ENCODE measurements around the gene CD109.

CD109 gene

GRCh38 chr6:73769976-73770375 is 74.0 kb downstream of the CD109 start:
- no peak overlapping the region for H3K27ac ChIP-seq
- TF ChIP-seq, protein P1, sequence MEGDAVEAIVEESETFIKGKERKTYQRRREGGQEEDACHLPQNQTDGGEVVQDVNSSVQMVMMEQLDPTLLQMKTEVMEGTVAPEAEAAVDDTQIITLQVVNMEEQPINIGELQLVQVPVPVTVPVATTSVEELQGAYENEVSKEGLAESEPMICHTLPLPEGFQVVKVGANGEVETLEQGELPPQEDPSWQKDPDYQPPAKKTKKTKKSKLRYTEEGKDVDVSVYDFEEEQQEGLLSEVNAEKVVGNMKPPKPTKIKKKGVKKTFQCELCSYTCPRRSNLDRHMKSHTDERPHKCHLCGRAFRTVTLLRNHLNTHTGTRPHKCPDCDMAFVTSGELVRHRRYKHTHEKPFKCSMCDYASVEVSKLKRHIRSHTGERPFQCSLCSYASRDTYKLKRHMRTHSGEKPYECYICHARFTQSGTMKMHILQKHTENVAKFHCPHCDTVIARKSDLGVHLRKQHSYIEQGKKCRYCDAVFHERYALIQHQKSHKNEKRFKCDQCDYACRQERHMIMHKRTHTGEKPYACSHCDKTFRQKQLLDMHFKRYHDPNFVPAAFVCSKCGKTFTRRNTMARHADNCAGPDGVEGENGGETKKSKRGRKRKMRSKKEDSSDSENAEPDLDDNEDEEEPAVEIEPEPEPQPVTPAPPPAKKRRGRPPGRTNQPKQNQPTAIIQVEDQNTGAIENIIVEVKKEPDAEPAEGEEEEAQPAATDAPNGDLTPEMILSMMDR (IDR thresholded peaks at IDR 0.05): no peak
- no peak for TF ChIP-seq ZFX (IDR thresholded peaks at IDR 0.05; ENCODE audit: borderline replicate concordance)

- TF ChIP-seq ZFX (IDR thresholded peaks at IDR 0.05; ENCODE audit: borderline replicate concordance): no peak
- TF ChIP-seq, protein P1 (IDR thresholded peaks at IDR 0.05): no peak
- peak overlapping the region; percentile 68 for H3K27ac ChIP-seq
These were observed 78.3 kb downstream of the CD109 start for GRCh38 chr6:73774311-73774774.

- TF ChIP-seq, protein P1 (IDR thresholded peaks at IDR 0.05): no peak
- no peak for TF ChIP-seq ZFX (IDR thresholded peaks at IDR 0.05; ENCODE audit: borderline replicate concordance)
- H3K27ac ChIP-seq: no peak overlapping the region
These were observed 83.9 kb downstream of the CD109 start for GRCh38 chr6:73779943-73780342.

GRCh38 chr6:73782911-73783310 is 86.9 kb downstream of the CD109 start:
- TF ChIP-seq, protein P1 (IDR thresholded peaks at IDR 0.05): no peak
- TF ChIP-seq ZFX (IDR thresholded peaks at IDR 0.05; ENCODE audit: borderline replicate concordance): no peak
- H3K27ac ChIP-seq: no peak overlapping the region

DNA sequence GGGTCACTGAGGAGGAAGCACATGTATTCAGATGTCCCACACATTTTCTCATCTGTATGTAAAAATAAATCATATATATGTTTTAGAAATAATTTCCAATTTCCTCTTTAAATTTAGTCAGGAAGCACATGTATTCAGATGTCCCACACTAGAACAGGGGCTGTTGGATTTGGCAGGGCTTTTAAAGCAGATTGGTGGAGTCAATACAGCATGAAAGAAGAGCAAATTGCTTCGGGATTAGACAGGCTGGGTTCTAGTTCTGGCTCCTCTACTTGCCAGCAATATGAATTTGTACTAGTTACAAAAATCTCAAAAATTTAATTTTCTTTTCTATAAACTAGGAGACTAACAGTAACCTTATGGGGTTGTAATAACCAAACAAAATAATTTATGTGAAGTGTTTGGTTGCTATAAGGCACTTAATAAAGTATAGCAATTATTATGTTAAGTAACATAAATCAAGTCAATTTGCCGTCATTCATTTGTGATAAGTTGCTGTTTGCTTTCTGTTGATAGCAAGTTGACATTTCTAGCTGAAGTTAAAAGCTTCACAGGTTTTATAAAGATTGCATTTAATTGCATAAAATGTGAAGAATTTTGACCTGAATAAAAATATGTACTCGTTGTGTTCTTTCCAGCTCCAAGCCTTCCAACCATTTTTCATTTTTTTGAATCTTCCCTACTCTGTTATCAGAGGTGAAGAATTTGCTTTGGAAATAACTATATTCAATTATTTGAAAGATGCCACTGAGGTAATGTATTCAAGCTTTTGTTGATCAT is 88.9 kb downstream of the CD109 start:
- H3K27ac ChIP-seq: no peak overlapping the region
- no peak for TF ChIP-seq ZFX (IDR thresholded peaks at IDR 0.05; ENCODE audit: borderline replicate concordance)
- TF ChIP-seq, protein P1 (IDR thresholded peaks at IDR 0.05): no peak

DNA sequence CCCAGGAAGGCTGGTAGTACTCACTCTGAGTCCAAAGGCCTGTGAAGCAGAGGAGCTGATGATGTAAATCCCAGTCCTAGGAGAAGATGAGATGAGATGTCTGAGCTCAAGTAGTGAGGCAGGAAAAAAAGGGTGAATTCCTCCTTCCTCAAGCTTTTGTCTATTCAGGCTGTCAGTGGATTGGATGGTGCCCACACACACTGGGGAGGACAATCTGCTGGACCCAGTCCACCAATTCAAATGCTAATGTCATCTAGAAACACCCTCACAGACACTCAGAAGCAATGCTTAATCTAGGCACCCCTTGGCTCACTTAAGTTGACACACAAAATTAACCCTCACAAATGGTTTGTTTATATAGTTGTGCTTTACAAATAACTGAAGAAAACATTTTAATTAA is 94.6 kb downstream of the CD109 start:
- no peak overlapping the region for H3K27ac ChIP-seq
- TF ChIP-seq, protein P1 (IDR thresholded peaks at IDR 0.05): no peak
- TF ChIP-seq ZFX (IDR thresholded peaks at IDR 0.05; ENCODE audit: borderline replicate concordance): no peak

DNA sequence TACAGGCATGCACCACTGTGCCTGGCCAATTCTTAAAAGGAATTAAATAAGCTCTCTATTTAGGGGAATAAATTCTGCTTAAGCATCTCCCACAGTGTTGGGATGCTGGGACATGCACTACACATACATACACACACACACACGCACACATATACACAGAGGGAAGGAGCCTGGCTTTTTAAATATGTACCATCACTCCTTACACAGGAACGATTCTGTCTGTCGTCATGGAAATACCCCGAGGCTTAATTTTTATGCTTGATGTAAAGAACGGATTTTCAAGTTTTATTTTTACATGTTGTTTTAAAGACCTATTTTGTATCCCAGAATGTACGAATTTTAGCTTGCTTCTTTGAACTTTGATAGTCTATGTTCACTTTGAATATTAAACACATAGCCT is 95.3 kb downstream of the CD109 start:
- H3K27ac ChIP-seq: no peak overlapping the region
- TF ChIP-seq ZFX (IDR thresholded peaks at IDR 0.05; ENCODE audit: borderline replicate concordance): no peak
- TF ChIP-seq, protein P1 (IDR thresholded peaks at IDR 0.05): no peak

Measured in 22Rv1 (cell line).